CD4-positive, alpha-beta T cell treated with Interleukin-15 for 4 hours (primary cell): ENCODE results near the gene GABRQ.

Source experiments
- DNase-seq: peaks from one replicate; pipeline ENCODE4 v3.0.0-alpha.2; 2020; ENCODE audit warnings: low spot score

Gene GABRQ

DNA sequence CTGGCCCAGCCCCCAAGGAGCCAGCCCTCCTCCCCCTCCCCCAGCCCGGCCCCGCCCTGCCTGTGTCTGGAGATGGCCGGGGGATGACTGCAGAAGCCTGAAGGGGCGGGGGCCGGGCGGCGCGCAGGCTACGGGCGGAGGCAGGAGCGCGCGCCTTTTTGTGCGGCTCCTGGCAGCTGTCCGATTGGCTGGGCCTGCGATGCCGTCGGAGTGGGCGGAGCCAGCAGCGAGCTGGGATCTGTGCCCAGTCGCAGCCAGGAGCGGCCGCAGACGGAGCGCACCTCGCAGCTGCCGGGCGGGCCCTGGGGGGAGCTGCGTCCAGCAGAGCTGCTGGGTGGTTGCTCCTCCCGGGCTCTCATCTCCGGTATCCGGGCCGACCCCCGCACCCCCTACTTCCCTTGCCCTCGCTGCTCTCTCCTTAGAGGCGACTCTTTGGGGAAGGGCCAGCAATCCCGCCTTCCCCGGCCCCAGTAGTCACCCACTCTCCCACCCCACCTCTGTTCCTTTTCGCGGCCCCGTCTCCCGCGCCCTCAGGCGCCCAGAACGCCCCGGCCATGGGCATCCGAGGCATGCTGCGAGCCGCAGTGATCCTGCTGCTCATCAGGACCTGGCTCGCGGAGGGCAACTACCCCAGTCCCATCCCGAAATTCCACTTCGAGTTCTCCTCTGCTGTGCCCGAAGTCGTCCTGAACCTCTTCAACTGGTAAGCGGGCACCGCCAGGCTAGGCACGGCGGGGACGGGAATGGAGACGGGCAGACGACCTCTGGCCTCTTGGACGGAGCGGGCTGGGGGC lies at the start of gene GABRQ:
TSS of gene GABRQ (plus strand) at position 247 of the 794 bp plus-strand sequence. CDS start at position 555, 308 bp downstream.
- DNase-seq, result no peak

DNA sequence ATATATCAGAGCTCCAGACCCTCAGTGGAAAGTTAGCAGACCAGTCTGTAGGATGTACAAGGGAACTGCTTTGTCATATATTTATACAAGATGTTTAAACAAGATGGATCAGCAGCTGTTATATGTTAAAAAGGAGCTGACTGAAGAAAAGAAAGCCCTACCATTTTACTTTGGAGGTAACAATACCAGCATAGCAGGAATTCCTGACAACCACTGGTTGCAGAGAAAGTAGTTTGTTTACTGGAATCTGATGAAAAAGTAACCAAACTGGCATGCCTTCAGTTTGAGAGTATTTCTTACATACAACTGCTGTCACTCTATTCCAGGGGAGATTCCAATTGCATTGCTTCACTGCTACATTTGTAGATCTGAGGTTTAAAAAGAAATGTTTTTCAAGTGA lies 49.5 kb upstream of the GABRQ start:
- DNase-seq, result no peak

DNA sequence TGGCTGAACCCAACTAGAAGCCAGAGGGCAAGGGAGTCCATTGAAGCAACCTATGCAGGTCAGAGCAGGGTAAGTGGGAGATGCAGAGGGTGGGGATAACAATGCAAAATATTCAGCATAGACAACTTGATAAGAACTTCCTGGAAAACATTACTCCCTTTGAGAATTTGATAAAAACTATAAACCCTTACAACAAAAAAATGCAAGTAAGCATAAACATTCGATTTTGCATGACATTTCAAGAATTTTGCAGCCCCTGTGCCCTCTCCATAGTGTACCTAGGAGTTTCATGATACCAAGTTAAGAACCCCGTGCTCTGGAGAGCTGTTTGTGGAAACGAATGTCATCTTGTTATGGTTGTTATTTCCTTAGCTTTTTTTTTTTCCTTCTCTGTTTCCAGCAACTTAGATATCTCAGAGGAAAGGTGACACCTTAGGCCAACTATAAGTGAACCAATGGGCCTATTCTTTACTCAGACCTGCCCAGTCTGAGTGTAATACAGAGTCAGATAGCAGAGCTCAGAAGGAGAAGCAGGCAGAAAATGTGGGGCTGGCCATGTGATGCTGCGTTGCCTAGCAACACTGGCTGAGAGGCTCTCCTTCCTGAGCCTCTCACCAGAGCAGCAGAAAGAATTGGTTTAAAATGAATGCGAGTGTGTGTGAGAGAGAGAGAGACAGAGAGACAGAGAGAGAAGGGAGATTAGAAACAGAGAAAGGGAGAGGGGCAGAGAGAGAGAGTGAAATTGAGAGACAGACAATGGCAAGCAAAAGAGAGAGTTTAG lies 36.7 kb upstream of the GABRQ start:
- DNase-seq, result no peak

DNA sequence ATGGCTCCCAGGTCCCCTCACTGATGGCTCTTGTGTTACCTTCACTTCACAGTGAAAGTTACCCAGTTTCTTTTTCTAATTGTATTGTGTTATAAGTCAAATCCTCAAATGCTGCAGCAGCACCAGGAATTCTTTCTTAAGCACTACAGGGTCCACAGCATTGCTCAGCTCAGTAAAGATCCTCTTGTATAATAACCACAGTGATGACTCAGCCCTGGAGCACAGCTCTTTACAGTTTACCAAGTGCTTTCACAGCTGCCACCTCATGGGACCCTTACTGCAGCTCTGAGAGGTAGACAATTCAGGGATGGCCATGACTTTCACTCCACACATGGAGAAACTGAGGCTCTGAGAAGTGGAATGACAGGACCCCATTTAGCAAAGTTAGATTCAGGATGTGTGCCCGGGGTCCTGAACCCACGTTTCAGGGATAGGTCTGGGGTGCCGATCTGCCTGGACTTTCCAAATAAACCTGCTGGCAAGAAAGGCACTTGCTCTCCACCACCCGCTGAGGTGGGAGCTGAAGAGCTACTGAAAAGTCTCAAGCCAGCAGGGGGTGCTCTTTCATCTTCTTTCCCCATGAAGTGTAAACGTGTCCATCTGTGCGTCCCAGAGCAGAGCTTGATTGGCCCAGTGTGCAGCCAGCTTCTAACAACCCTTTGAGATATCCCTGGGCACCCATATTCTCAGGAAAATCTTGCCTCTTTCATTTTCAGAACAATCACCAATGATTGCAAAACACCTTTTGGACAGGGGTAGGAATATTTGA lies 35.7 kb upstream of the GABRQ start:
- no peak for DNase-seq

DNA sequence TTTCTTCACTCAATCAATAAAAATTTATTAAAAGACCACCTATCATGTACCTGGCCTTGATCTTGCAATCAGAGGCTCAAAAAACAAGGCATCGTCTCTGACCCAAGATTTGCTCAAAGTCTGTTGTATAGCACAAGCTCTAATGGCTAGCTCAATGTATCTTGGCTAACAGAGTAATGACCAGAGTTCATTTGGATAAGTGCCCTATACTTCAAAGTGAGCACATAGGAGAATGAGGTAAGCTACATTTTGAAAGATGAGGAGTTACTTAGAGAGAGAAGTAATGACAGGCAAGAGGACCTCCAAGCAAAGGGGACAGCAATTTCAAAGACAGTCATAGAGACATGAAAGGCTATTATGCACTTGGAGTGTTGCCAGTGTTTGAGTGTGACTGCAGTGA lies 22.9 kb upstream of the GABRQ start:
- no peak for DNase-seq

DNA sequence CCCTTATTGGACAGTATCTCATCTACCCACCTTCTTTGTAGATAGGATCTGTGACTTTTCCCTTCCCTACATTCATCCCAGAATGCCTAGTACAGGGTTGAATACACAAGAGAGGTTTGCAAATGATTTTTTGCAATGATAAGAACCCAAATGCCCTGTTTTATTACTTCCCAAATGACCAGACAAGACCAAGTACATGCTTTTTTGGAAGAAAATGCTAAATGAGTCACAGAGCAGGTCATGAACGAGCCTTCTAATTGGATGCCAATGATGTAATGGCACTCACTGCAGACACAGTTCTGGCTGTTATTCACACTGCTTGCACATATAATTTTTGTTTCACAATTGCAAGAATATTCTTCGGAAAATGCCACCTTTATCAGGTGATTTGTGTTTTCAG lies 17.8 kb upstream of the GABRQ start:
- no peak for DNase-seq

DNA sequence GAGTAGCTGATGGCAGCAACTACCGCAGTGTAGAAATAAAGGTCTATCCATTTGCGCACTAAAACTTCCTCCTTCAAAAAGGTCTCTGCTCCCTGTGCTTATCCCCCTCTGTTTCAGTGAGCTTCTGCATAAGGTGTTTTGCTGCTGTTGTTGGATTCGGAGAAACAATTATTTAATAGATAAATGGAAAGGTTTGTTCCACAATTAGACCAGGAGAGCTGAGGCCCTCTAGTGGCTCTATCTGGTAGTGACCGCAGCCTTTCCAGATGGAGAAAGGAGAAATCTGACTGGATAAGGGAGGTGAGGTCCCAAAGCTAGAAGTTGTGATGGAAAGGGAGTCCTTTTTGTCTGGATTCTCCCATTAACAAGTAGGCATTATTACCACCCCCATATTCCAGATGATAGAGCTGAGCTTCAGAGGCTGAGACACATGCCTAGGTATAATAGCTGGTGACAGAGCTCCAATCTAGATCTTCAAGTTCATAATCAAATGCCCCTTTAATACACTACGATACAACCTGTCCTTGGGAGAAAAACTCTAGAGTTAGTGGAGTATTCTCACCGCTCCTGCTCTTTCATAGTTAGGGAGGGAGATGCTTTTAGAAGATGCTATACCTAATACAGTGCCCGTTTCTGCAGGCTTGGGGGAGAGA lies 5.1 kb upstream of the GABRQ start:
- DNase-seq, result peak; percentile 3

DNA sequence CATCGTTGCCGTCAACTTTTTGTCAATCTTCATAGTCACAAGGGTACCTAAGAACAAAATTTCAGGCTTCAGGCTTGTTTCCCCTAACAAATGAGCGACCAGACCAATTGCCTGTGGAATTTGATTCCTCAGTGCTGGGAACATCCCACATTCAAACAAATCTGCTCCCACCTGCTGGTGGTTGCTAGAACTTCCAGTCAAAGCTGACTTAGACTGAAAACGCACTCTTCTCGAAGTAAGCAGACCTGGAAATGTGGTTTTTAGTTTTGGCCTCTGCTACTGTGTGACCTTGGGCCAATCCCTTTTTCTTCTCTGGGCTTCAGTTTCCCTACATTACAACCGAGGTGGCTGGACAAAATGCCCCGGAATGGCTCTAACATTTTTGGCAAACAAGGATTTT lies 1.8 kb upstream of the GABRQ start:
- DNase-seq, result no peak

DNA sequence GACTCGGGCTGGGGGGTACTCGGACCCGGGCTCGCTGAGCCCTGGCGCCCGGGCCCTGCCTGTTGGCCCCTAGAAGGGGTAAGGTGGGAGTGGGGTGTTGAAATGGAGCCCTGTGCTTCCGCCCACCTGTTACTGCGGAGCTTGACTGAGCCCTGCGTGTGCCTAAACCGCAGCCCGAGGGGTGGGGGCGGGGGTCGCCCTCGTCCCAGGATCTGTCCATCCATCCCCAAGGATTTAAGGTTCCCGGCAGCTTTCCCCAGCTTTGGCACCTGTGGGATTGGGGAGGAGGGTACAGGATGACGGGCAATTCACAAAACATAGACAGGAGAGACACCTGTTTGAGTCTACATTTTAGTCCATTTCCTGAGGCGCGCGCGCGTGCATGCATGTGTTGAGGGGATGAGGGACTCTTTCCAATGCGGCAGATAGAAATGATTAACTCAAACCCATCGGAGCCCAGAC lies 779 bp downstream of the GABRQ start:
- no peak for DNase-seq

DNA sequence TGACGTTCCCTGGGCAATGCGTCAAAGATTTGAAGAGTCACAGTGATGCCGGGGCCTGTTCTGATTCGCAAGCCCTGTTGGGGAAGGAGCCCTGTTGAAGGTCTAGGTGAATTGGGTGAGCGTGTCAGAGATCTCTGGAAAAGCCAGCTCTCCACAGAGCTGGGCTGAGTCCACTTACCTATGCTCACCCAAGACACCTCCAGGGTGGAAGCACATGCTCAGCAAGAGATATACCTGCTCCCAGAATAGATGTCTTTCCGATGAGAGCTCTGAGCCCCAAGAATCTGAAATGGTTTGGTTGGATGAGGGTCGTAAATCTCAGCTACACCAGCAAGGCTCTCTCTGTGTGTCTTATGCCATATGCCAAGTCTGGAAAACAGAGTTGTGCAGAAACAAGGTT lies 1.7 kb downstream of the GABRQ start:
- no peak for DNase-seq

DNA sequence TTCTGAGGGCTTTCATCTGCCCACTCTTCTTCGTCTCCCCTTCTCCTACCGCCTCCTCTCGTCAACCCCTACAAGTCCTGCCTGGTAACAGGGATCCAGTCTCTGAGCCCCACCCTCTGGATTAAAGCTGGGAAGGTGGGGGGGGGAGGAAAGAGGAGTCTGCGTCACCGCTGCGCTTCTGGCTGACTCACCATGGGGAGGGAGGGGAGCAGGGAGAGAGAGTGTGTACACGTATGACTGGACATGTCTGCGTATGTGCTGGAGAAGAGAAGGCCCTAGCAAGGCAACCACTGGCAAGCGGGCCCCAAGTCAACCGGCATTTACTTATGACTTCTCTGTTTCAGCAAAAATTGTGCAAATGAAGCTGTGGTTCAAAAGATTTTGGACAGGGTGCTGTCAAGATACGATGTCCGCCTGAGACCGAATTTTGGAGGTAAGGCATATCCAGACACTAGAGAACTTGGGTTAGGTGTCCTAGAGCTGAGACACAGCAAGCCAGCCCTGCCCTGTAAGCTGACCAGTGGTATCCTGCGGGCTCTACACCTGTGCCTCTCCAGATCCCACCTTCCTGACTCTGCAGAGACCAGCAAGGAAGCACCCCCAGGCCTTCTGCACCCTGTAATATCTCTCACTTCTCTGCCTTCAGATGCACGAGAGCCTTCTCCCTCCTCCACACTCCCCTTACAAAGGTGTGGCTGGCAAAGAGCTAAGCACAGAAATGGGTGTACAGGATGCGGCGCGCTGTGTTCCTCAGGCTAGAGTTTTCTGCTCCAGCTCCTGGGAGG lies 2.5 kb downstream of the GABRQ start:
- no peak for DNase-seq

DNA sequence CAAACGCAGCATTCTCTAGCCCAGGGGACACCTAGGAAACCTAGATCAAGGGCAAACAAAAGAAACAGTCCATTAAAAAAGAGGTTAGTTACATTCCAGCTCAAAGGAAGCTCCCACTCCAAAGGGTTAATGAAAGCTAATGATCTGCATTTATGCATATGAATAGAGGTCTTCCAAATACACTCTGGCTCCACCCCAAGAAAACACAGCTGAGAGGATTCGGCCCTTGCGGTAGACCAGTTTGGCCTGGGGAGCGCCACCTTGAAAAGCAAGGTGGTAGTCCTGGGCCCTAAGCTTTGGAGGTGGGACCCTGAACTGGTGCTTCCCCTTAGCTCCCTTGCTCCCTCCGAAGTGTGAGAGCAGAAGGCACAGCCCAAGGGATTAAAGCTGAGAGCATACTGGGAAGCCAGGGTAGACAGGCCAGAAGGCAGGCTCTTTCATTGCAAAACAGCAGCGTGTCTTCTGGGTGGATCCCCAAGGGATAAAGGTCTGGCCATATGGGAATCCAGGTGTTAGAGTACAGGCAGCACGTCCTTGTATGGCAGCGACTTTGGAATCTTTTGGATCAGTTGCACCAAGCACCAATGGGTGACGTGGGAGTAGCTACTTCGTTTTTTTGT lies 3.7 kb downstream of the GABRQ start:
- DNase-seq, result no peak

DNA sequence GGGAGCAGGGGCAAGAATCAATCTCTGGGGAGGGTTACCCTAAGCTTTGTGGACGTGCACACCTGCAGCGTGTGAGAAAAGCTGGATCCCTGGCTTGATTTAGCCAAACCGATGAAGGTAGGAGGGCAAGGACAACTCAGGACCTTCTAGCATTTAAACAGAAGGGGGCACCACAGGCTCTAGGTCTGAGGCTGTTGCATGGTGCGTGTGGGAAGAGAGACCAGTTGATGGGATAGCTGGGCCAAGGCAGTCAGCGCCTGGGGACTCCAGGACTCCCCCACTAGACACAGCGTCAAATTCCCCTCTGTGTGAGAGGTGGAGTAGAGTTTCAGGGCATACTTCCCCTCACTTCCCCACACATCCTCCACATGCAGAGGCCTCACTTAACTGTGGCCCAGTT lies 4.3 kb downstream of the GABRQ start:
- no peak for DNase-seq

DNA sequence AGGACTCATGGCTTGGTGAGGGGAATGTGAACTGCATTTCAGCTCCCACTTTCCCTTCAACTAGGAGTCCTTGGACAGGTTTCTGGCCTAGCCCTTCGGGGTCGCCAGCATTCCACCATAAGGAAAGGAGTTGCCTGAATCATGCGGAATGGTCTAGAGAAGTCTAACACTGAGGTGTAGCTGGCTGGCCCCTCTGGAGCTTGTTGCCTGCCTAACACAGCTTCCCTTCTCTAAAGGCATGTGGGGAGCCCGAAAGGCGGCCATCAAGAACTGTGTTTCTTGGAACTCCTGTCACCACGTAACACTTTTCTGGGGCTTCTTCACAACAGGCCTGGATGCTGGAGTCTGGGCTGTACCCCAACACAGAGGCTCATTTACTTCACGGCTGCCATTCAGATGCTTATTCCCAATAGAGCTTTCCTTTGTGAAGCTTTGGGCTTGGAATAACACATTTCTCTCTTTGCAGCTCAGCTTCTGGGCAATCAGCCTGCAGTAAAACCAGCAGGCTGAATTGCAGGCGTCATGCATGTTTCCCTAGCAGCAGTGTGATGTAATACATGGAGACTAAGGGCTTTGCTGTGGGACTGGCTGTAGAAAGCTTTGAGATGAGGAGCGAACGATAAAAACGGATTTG lies 5.4 kb downstream of the GABRQ start:
- no peak for DNase-seq

DNA sequence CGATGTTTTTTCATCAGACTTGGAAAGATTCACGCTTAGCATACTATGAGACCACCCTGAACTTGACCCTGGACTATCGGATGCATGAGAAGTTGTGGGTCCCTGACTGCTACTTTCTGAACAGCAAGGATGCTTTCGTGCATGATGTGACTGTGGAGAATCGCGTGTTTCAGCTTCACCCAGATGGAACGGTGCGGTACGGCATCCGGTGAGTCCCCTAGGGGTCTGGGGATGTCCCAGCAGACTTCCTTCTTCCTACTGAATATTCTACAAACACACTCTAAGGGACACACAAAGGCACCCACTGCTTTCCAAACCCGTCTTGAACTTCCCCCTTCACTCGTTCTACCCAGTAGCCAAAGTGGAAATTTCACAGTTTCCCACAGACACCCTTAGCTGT lies 9.3 kb downstream of the GABRQ start:
- no peak for DNase-seq

DNA sequence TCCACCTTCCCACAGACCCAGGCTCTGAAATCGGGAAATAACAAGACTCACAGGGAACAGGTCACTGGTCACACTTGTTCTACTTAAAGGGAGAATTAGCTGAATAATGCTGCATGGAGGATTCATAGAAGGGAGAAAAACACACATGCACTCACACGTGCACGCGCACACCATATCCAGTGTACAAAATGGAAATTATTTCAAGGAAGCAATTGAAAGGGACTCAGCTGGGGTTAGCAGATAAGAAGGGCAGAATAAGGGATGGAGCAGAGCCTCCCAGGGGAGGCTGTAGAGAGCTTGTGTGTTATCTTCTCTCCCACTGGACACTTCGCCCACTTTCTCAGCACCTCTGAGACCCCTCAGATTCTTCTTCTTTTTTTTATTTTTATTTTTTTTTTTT lies 10.3 kb downstream of the GABRQ start:
- no peak for DNase-seq

DNA sequence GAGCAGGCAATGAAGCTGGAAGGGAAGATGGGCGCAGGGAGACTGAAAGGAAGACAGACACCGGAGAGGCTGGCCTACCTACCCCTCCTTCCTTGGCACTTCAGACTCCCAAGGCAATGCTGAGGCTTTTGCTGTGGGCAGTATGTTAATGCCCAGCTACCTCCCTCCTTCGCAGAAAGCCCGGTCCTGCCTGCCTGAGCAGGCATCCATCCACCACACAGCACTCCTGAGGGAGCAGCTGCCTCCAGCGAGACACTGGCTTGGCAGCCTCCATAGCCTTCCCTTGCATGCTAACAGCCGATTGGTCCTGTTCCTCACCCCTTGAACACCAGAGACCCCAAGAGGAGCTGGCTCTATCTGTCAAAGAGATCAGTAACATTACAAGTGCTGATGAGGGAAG lies 14.4 kb downstream of the GABRQ start:
- DNase-seq, result no peak

DNA sequence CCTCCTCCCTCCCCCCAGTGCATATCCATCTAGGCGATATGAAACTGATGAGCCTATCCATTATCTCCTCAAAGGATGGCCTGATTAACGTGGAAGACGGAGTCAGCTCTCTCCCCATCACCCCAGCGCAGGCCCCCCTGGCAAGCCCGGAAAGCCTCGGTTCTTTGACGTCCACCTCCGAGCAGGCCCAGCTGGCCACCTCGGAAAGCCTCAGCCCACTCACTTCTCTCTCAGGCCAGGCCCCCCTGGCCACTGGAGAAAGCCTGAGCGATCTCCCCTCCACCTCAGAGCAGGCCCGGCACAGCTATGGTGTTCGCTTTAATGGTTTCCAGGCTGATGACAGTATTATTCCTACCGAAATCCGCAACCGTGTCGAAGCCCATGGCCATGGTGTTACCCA lies 14.8 kb downstream of the GABRQ start:
- no peak for DNase-seq

DNA sequence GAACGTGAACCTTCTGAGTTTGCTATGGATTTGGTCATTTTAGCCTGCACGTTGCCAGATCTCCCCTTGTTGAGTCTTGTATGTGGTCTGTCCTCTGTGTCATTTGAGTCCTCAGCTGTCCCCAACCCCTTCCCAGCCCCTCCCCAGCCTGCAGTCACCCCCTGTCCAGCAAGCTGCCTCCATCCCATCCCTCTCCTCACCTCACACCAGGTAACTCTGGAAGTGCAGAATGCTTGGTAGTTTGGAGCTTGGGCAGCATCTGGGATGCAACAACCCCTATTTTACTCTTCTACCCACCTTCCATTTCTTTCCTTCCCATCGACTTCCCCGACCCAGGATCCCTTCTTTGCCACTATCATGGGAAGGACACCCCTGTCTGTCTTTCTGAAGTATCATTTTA lies 18.4 kb downstream of the GABRQ start:
- no peak for DNase-seq

DNA sequence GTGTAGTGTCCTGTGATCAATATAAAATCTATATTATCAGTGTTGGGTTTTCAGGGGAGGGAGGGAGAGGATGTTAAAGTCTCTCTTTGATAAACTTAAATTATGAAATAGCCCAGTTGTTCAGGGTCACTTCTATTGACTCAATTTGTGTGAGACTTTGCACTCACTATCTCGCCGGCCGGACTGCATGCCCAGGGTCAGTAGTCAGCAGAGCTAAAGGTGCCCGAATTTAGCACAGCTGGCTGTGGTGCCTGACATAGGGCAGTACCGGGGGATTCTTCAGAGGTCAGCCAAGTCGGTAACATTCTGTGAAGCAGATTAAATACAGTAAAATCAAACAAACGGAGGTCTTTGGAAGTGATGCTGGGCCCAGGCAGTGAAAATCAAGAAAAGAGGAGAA lies 19.2 kb downstream of the GABRQ start:
- DNase-seq, result no peak
